Measurements from ENCODE around the gene IL1RAPL2. TPM values are rescaled to one million over a fixed set of nuclear protein-coding genes. Genes with fewer than 3 reads are reported as not detected.

Gene IL1RAPL2
- total and polyA plus RNA-seq, 2 of the 4 experiments (the other 2 are of a cell fraction), result 0.03 TPM; not detected in 1

GRCh38 chrX:105006996-105007395, 441.0 kb downstream of the IL1RAPL2 start:
- BruUV-seq (replicated peaks), result no TSS peak

More at GRCh38 chrX:105006996-105007395, 441.0 kb downstream of the IL1RAPL2 start:
- DNase-seq, result no peak
- no peak overlapping the region for H3K27ac ChIP-seq (ENCODE audit: insufficient read depth, low read length)
- H3K18ac ChIP-seq (ENCODE audit: low read depth, low read length), result no peak overlapping the region
- no peak overlapping the region for H2AFZ ChIP-seq (replicated peaks; ENCODE audit: low read length, poor library complexity)
- H4K91ac ChIP-seq (ENCODE audit: insufficient read depth, low read depth, low read length), result no peak overlapping the region
- no peak overlapping the region for H3K14ac ChIP-seq (replicated peaks; ENCODE audit: low read depth, low read length)
- no peaks in the 10 kb centered on the region for H3K79me1 ChIP-seq (ENCODE audit: low read depth in 1 of 2, low read length in 2 of 2)
- no peaks in the 10 kb centered on the region for H3K4me1 ChIP-seq (ENCODE audit: control insufficient read depth, insufficient read depth, low read length)
- dilution Hi-C loops (cut with HindIII; ENCODE audit: low sequenced_read_pairs, unreplicated experiment), result no loop called here
- no peaks in the 10 kb centered on the region for H4K20me1 ChIP-seq (ENCODE audit: insufficient read depth, low read length)
- in situ Hi-C loops (cut with MboI; ENCODE audit: low sequenced_read_pairs), result no loop called here
- H3K23ac ChIP-seq (ENCODE audit: low read depth, low read length), result no peak overlapping the region
- no peak overlapping the region for H3K4me3 ChIP-seq (ENCODE audit: insufficient read depth, low read depth, low read length)
- H2AK9ac ChIP-seq (replicated peaks; ENCODE audit: low read depth, low read length, poor library complexity), result no peak overlapping the region
- H4K8ac ChIP-seq (ENCODE audit: low read depth in 2 of 2, low read length in 2 of 2), result no peak overlapping the region
- TF ChIP-seq MXI1 (IDR thresholded peaks at IDR 0.05; ENCODE audit: borderline replicate concordance, low read depth, low read length), result no peak
- no peak for TF ChIP-seq CTCF (conservative IDR thresholded peaks at IDR 0.05; ENCODE audit: low read depth, low read length)
- no peak for TF ChIP-seq SMC3 (IDR thresholded peaks at IDR 0.05; ENCODE audit: low read depth, low read length)
- TF ChIP-seq USF2 (IDR thresholded peaks at IDR 0.05; ENCODE audit: low read depth, low read length), result no peak
- TF ChIP-seq RFX5 (IDR thresholded peaks at IDR 0.05; ENCODE audit: low read depth, low read length), result no peak
- TF ChIP-seq MAZ (IDR thresholded peaks at IDR 0.05; ENCODE audit: borderline replicate concordance, low read depth, low read length), result no peak
- no peak for TF ChIP-seq FOS (IDR thresholded peaks at IDR 0.05; ENCODE audit: low read depth, low read length)
- no peak for TF ChIP-seq POLR2A (IDR thresholded peaks at IDR 0.05; ENCODE audit: low read depth, low read length)
- TF ChIP-seq CEBPB (IDR thresholded peaks at IDR 0.05; ENCODE audit: low read depth, low read length), result no peak
- no peak for TF ChIP-seq BHLHE40 (IDR thresholded peaks at IDR 0.05; ENCODE audit: low read depth, low read length)
- TF ChIP-seq RCOR1 (IDR thresholded peaks at IDR 0.05; ENCODE audit: insufficient replicate concordance, low read length), result no peak
- no peak for TF ChIP-seq ELK1 (IDR thresholded peaks at IDR 0.05; ENCODE audit: borderline replicate concordance, low read depth, low read length)
- no peak for TF ChIP-seq RAD21 (IDR thresholded peaks at IDR 0.05; ENCODE audit: low read length)
- no peak for TF ChIP-seq CHD1 (IDR thresholded peaks at IDR 0.05; ENCODE audit: low read depth, low read length)
- TF ChIP-seq MAFK (IDR thresholded peaks at IDR 0.05; ENCODE audit: low read depth, low read length), result no peak
- no peak for TF ChIP-seq NFE2L2 (IDR thresholded peaks at IDR 0.05; ENCODE audit: low read depth, low read length)
- ChIA-PET CTCF (no interaction called here), POLR2A (ENCODE audit: unreplicated experiment) (no interaction called here)
- intact Hi-C loops (cut with micrococcal nuclease), result no loop called here
- no peak overlapping the region for H3K4ac ChIP-seq (ENCODE audit: low read depth, low read length)
- H2AK5ac ChIP-seq (ENCODE audit: low read depth, low read length), result no peak overlapping the region
- H4K5ac ChIP-seq (ENCODE audit: low read depth, low read length), result no peak overlapping the region
- H2BK120ac ChIP-seq (ENCODE audit: low read depth, low read length), result no peak overlapping the region
- ATAC-seq (ENCODE audit: low read depth), result no peak
- H3K9me3 ChIP-seq (ENCODE audit: control insufficient read depth, insufficient read depth, low read length), result no peaks in the 10 kb centered on the region
- H3K9me1 ChIP-seq (ENCODE audit: insufficient read depth, low read length), result no peaks in the 10 kb centered on the region
- H3K9ac ChIP-seq (ENCODE audit: low read depth, low read length), result no peak overlapping the region
- no peaks in the 10 kb centered on the region for H3K27me3 ChIP-seq (ENCODE audit: control insufficient read depth, insufficient read depth, low read length)
- H3K36me3 ChIP-seq (ENCODE audit: control insufficient read depth, insufficient read depth, low read length), result no peaks in the 10 kb centered on the region
- H3K56ac ChIP-seq (ENCODE audit: extremely low read depth, insufficient read depth, low read length), result no peak overlapping the region
- H2BK5ac ChIP-seq (ENCODE audit: low read depth, low read length, poor library complexity, severe bottlenecking), result no peak overlapping the region
- no peak overlapping the region for H2BK20ac ChIP-seq (ENCODE audit: low read depth, low read length)
- H2BK15ac ChIP-seq (ENCODE audit: low read depth, low read length), result no peak overlapping the region
- H3K4me2 ChIP-seq (ENCODE audit: low read depth, low read length), result no peak overlapping the region
